HG03039 (cell line): ENCODE results near the gene KIR3DL2.
"Not testable (repeated sequence)": the region's sequence is repeated elsewhere in the genome, so short reads cannot be mapped to it uniquely, and the experiment has no call there.

ENCODE experiments used
- ATAC-seq: cut with Tn5 transposase; IDR thresholded peaks from one replicate; pipeline ENCODE4 v1.9.1; 2021; ENCODE audit warnings: mild to moderate bottlenecking, moderate library complexity; ENCODE audit not compliant: unreplicated experiment

KIR3DL2 gene

DNA sequence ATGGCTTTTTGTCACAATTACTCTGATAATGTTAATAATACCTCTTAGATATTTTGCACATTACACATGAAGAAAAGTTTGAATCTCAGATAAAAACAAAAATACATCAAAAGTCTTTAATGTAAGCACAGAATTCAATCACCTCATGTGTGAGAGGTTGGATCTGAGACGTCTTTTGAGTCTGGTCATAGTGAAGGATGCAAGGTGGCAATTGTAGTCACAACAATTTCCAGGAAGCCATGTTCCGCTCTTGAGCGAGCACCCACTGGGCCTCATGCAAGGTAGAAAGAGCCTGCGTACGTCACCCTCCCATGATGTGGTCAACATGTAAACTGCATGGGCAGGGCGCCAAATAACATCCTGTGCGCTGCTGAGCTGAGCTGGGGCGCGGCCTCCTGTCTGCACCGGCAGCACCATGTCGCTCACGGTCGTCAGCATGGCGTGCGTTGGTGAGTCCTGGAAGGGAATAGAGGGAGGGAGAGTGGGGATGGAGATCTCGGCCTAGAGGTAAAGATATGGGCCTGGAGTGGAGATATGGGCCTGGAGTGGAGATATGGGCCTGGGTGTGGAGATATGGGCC lies at the start of gene KIR3DL2:
KIR3DL2 (plus strand) TSS at position 383 of the 580 bp plus-strand sequence; CDS start at position 416, 33 bp downstream.
- not testable (repeated sequence) for ATAC-seq

DNA sequence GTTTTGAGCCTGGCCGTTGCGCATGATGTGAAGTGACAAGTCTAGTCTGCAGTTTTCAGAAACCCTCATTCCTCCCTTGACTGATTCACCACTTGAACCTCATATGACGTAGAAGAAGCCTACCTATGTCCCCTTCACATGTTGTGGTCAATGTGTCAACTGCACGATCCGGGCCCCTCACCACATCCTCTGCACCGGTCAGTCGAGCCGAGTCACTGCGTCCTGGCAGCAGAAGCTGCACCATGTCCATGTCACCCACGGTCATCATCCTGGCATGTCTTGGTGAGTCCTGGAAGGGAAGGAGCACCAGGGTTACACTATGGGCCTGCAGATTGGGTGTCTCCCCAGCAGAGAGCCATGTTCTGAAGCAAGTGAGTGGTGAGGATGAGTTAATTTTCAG lies 46.8 kb upstream of the KIR3DL2 start, which contains the start of gene KIR2DL4:
KIR2DL4 (plus strand) TSS at position 201 of the 400 bp plus-strand sequence; CDS start at position 243, 42 bp downstream.
- ATAC-seq: no peak

- ATAC-seq: no peak
Measured at GRCh38 chr19:54804101-54804500, 46.1 kb upstream of the KIR3DL2 start.

DNA sequence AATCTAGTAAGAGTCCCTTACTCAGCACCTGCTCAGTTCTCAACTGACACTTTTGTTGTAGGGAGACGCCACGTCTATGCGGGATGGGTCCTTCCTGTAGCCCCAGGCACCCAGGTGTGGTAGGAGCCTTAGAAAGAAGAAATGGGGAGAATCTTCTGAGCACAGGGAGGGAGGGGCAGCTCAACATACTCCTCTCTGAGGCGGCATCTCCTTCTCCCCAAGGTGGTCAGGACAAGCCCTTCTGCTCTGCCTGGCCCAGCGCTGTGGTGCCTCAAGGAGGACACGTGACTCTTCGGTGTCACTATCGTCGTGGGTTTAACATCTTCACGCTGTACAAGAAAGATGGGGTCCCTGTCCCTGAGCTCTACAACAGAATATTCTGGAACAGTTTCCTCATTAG lies 45.7 kb upstream of the KIR3DL2 start:
- no peak for ATAC-seq

GRCh38 chr19:54805665-54806515 lies 44.4 kb upstream of the KIR3DL2 start:
- ATAC-seq: no peak

DNA sequence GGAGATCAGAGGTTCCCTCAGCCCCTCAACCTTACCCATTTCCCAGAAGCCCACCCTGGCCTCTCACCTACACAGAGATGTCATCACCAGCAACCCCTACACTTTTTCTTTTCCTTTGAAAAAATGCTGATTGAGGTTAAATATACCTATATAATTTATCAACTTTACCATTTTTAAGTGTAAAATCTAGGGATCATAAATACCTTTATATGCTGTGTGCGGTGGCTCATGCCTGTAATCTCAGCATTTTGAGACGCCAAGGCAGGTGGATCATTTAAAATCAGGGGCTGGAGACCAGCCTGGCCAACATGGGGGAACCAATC lies 43.8 kb upstream of the KIR3DL2 start:
- no peak for ATAC-seq

GRCh38 chr19:54814571-54814970 lies 35.7 kb upstream of the KIR3DL2 start:
- not testable (repeated sequence) for ATAC-seq

DNA sequence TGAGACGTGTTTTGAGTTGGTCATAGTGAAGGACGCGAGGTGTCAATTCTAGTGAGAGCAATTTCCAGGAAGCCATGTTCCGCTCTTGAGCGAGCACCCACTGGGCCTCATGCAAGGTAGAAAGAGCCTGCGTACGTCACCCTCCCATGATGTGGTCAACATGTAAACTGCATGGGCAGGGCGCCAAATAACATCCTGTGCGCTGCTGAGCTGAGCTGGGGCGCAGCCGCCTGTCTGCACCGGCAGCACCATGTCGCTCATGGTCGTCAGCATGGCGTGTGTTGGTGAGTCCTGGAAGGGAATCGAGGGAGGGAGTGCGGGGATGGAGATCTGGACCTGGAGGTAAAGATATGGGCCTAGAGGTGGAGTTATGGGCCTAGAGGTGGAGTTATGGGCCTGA lies 34.0 kb upstream of the KIR3DL2 start, which contains the start of gene KIR3DL1:
KIR3DL1 (plus strand) TSS at position 218 of the 400 bp plus-strand sequence.
- not testable (repeated sequence) for ATAC-seq

- ATAC-seq: no peak
Measured at GRCh38 chr19:54817670-54818536, 32.3 kb upstream of the KIR3DL2 start.

DNA sequence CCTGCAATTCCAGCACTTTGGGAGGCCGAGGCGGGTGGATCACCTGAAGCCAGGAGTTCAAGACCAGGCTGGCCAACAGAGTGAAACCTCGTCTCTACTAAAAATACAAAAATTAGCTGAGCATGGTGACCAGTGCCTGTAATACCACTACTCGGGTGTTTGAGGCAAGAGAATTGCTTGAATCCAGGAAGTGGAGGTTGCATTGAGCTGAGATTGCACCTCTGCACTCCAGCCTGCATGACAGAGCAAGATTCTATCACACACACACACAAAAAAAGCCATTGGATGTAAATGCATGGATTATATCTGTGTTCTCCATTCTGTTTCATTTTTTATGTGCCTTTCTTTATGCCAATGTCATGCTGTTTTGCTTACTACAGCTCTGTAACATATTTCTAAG lies 25.8 kb upstream of the KIR3DL2 start:
- not testable (repeated sequence) for ATAC-seq

DNA sequence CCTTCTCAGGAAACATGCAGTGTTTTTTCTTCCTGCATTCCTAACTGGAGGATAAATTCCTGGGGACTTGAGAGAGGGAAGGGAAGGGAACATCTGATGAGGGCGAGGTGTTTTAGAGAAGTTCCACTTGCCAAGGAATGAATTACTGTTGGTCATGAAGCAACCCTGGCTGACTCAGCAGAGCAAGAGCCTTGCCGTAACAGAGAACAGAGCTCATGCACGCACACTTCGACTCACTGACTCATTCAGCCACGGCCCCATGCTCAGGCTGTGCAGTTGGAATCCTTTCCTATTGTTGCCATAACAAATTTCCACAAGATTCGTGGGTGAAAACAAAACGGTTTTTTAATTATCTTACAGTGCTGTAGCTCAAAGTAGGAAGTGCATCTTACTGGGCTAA lies 24.9 kb upstream of the KIR3DL2 start:
- not testable (repeated sequence) for ATAC-seq

GRCh38 chr19:54828064-54828463 lies 22.2 kb upstream of the KIR3DL2 start:
- not testable (repeated sequence) for ATAC-seq

GRCh38 chr19:54832496-54832895 lies 17.7 kb upstream of the KIR3DL2 start, which contains the start of gene KIR2DS4:
Gene KIR2DS4 (plus strand): TSS chr19:54832676.
- not testable (repeated sequence) for ATAC-seq

DNA sequence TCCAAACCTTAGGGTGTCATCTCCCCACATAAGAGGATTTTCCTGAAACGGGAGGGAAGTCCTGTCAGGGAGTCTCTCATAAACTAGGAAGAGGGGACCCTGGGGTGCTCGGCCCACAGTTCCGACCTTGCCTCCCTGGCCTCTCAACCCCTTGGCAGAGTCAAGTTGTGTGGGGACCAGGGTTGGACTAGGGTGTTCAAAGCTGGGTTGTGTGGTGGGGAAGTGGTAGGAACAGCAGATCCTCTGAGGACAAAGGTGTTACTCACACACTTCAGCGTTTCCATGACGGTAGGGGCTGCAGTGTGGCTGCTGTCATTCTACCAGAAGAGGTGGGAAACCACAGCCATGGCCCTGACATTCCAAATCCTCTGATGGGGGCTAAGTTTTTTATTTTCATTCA lies 15.1 kb upstream of the KIR3DL2 start:
- not testable (repeated sequence) for ATAC-seq

DNA sequence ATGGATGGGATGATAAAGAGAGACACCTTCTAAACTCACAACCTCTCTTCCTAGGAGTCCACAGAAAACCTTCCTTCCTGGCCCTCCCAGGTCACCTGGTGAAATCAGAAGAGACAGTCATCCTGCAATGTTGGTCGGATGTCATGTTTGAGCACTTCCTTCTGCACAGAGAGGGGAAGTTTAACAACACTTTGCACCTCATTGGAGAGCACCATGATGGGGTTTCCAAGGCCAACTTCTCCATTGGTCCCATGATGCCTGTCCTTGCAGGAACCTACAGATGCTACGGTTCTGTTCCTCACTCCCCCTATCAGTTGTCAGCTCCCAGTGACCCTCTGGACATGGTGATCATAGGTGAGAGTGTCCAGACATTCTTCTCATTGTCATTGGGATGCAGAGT lies 12.7 kb upstream of the KIR3DL2 start:
- ATAC-seq: not testable (repeated sequence)

- ATAC-seq: not testable (repeated sequence)
Measured at GRCh38 chr19:54843171-54843570, 7.1 kb upstream of the KIR3DL2 start.

GRCh38 chr19:54850930-54851329 lies 687 bp downstream of the KIR3DL2 start:
- ATAC-seq: no peak

- ATAC-seq: no peak
Measured at GRCh38 chr19:54851353-54851752, 1.1 kb downstream of the KIR3DL2 start.

GRCh38 chr19:54855241-54855640 lies 5.0 kb downstream of the KIR3DL2 start:
- ATAC-seq: not testable (repeated sequence)

- not testable (repeated sequence) for ATAC-seq
Measured at GRCh38 chr19:54858476-54858875, 8.2 kb downstream of the KIR3DL2 start.

DNA sequence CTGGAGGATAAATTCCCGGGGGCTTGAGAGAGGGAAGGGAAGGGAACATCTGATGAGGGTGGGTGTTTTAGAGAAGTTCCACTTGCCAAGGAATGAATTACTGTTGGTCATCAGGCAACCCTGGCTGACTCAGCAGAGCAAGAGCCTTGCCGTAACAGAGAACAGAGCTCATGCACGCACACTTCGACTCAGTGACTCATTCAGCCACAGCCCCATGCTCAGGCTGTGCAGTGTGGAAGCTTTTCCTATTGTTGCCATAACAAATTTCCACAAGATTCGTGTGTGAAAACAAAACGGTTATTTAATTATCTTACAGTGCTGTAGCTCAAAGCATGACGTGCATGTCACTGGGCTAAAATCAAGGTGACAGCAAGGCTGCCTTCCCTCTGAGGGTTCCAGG lies 9.2 kb downstream of the KIR3DL2 start:
- not testable (repeated sequence) for ATAC-seq
